T-cell (primary cell): ENCODE results near the gene ZNF391. TPM values are rescaled to one million over a fixed set of nuclear protein-coding genes. Genes with fewer than 3 reads are reported as not detected.
A peak's percentile ranks its signal among the peaks of the same experiment; 100 is the strongest.

Experiments used
- ATAC-seq, 4 experiments: fragments of 200-7000 bp in 3 of 4; fragments of 150-1000 bp in 1 of 4; cut with Tn5 transposase; replicated peaks in 1 of 4; 1 replicate in 3 of 4; 2 replicates in 1 of 4; pipeline ENCODE4 v1.10.0; 2021; ENCODE audit warnings: moderate library complexity in 3 of 4, mild to moderate bottlenecking in 2 of 4, moderate number of reproducible peaks in 1 of 4
- CTCF ChIA-PET, 2 donors: fragments of 300-600 bp; sonication (Branson Sonifier 250); formaldehyde crosslinking; loops; one replicate each; lab custom pipeline; 2022; ENCODE audit warnings: antibody characterized with exemption in 2 of 2; lab: Charles Lee
- POLR2A ChIA-PET, 2 donors: fragments of 300-600 bp; sonication (Branson Sonifier 250); formaldehyde crosslinking; loops; one replicate each; lab custom pipeline; 2022; ENCODE audit warnings: antibody characterized with exemption in 2 of 2; lab: Charles Lee
- DNase-seq, 35 experiments: peaks; one replicate each; pipeline versions ENCODE4 v3.0.0 to v3.0.0-alpha.2; 2013 to 2023
- H3K27ac ChIP-seq: one replicate; pipeline ENCODE4 v1.5.1; 2013; ENCODE audit warnings: low read length
- H3K27me3 ChIP-seq, 2 experiments: replicated peaks in 1 of 2; 1 replicate in 1 of 2; 2 replicates in 1 of 2; pipeline versions ENCODE4 v1.6.1 to v1.7.0; 2013; ENCODE audit warnings: low read length in 1 of 2, mixed read lengths in 1 of 2; ENCODE audit not compliant: control insufficient read depth in 2 of 2, insufficient read depth in 2 of 2; ENCODE audit errors: extremely low read depth in 1 of 2
- H3K36me3 ChIP-seq, 2 donors: 1 replicate in 1 of 2; 2 replicates in 1 of 2; pipeline versions ENCODE4 v1.6.1 to v1.7.0; 2013; ENCODE audit warnings: low read length in 1 of 2; ENCODE audit not compliant: control insufficient read depth in 2 of 2, insufficient read depth in 1 of 2; ENCODE audit errors: extremely low read depth in 1 of 2
- H3K4me1 ChIP-seq, 2 experiments: 1 replicate in 1 of 2; 2 replicates in 1 of 2; pipeline versions ENCODE4 v1.6.1 to v1.7.0; 2013; ENCODE audit warnings: low read length in 2 of 2, mixed read lengths in 1 of 2; ENCODE audit not compliant: insufficient read depth in 2 of 2, control insufficient read depth in 1 of 2; ENCODE audit errors: extremely low read depth in 1 of 2
- H3K4me3 ChIP-seq, 2 donors: 1 replicate in 1 of 2; 2 replicates in 1 of 2; pipeline versions ENCODE4 v1.5.1 to v1.7.0; 2013; ENCODE audit warnings: mild to moderate bottlenecking in 2 of 2, low read length in 1 of 2, moderate library complexity in 1 of 2; ENCODE audit not compliant: control insufficient read depth in 1 of 2; ENCODE audit errors: extremely low read depth in 1 of 2
- H3K9me3 ChIP-seq: 2 replicates; pipeline ENCODE4 v1.7.0; 2013
- H3K27ac Mint-ChIP-seq, 2 donors: one replicate each; pipeline ENCODE4 v1.8.0; 2020 to 2021; ENCODE audit warnings: mild to moderate bottlenecking in 2 of 2, mixed read lengths in 2 of 2
- H3K27me3 Mint-ChIP-seq, 2 donors: one replicate each; pipeline ENCODE4 v1.8.0; 2021 to 2022; ENCODE audit warnings: mixed read lengths in 2 of 2
- H3K36me3 Mint-ChIP-seq: one replicate; pipeline ENCODE4 v1.8.0; 2021; ENCODE audit warnings: mixed read lengths
- H3K4me1 Mint-ChIP-seq, 3 donors: one replicate each; pipeline ENCODE4 v1.8.0; 2020 to 2022; ENCODE audit warnings: mixed read lengths in 3 of 3, mild to moderate bottlenecking in 1 of 3
- H3K4me3 Mint-ChIP-seq, 3 donors: one replicate each; pipeline ENCODE4 v1.8.0; 2020 to 2022; ENCODE audit warnings: mild to moderate bottlenecking in 3 of 3, mixed read lengths in 3 of 3, moderate library complexity in 3 of 3
- H3K9me3 Mint-ChIP-seq, 3 donors: one replicate each; pipeline ENCODE4 v1.8.0; 2020 to 2022; ENCODE audit warnings: mixed read lengths in 3 of 3
- WGBS: methylation state at CpG from one replicate; pipeline ENCODE4 v1.1.5; 2013; ENCODE audit warnings: missing lambda C conversion rate; ENCODE audit not compliant: insufficient coverage; 5-methylcytosine and 5-hydroxymethylcytosine counted together
- total RNA-seq, 35 experiments: library from RNA in 6 of 35; stranded (reverse) in 6 of 35; fragments of 120-200 nt in 1 of 35; gene quantifications; one replicate each; pipeline versions ENCODE4 v1.2.1 to v1.2.4 and lab custom pipeline; 2013 to 2026

The ZNF391 gene
- total RNA-seq, 5 donors from 2014 or later (not counting 1 experiment from before 2014, with no cell fraction given): 2.0 to 4.5 (median 4.2) TPM

- DNase-seq (no peak), ATAC-seq (no peak)
- ChIA-PET CTCF (no interaction called here), POLR2A (no interaction called here)
- Mint-ChIP-seq H3K4me1 (no peaks in the 10 kb centered on the region), H3K36me3 (peaks cover 86% of the 10 kb centered on the region), H3K27ac (no peak overlapping the region), H3K4me3 (no peak overlapping the region), H3K27me3 (no peaks in the 10 kb centered on the region), H3K9me3 (peaks cover 26 to 81% (median 70%) of the 10 kb centered on the region in 3 donors)
- Histone ChIP-seq H3K4me1 (no peaks in the 10 kb centered on the region), H3K4me3 (peak overlapping the region in 1 of 2 donors; percentile 15), H3K27ac (no peak overlapping the region), H3K27me3 (no peaks in the 10 kb centered on the region), H3K36me3 (peaks cover 12 to 46% of the 10 kb centered on the region in 2 donors), H3K9me3 (peaks cover 53% of the 10 kb centered on the region)
- no CpG with 5 or more reads among the region's 9 CpGs for WGBS
Measured at GRCh38 chr6:27451660-27452390, 63.3 kb downstream of the ZNF391 start.

GRCh38 chr6:27452496-27452897 lies 63.9 kb downstream of the ZNF391 start:
- ChIA-PET CTCF (no interaction called here), POLR2A (no interaction called here)
- Mint-ChIP-seq H3K27me3 (no peaks in the 10 kb centered on the region), H3K36me3 (peaks cover 89% of the 10 kb centered on the region), H3K4me3 (no peak overlapping the region), H3K4me1 (no peaks in the 10 kb centered on the region), H3K9me3 (peaks cover 26 to 84% (median 72%) of the 10 kb centered on the region in 3 donors), H3K27ac (no peak overlapping the region)
- ATAC-seq (no peak), DNase-seq (no peak)
- Histone ChIP-seq H3K4me1 (no peaks in the 10 kb centered on the region), H3K27ac (no peak overlapping the region), H3K27me3 (no peaks in the 10 kb centered on the region), H3K36me3 (peaks cover 12 to 53% of the 10 kb centered on the region in 2 donors), H3K9me3 (peaks cover 54% of the 10 kb centered on the region), H3K4me3 (no peak overlapping the region)
- WGBS: no CpG with 5 or more reads among the region's 3 CpGs

Other genes starting within 250 kb of the ZNF391 start
- gene PRSS16, start 141.1 kb upstream of the ZNF391 start, total RNA-seq: 1 to 10 TPM in 4 of 5 donors, under 1 TPM in 1; 0.43 to 3.2 (median 2.1) TPM
- gene POM121L2, start 76.5 kb upstream of the ZNF391 start, total RNA-seq: not detected
- 10 to 100 TPM; 11.2 to 14.3 (median 12.5) TPM for gene ZNF184, start 84.3 kb downstream of the ZNF391 start, total RNA-seq